HEK293 (cell line): ENCODE data around the gene CYP2E1.

Experiments
- CTCF ChIA-PET: fragments of 350-600 bp; formaldehyde crosslinking; extraction: SDS; loops from one replicate; lab custom pipeline; 2021; ENCODE audit warnings: antibody characterized with exemption; lab: Yijun Ruan, JAX
- POLR2A ChIA-PET: fragments of 300-600 bp; formaldehyde crosslinking; extraction: SDS; loops from one replicate; lab custom pipeline; 2020; ENCODE audit warnings: antibody characterized with exemption, inconsistent platforms; lab: Yijun Ruan, JAX
- H3K27ac ChIP-seq: fragments of 200-500 bp; sonication (Bioruptor generic); 2 replicates; pipeline ENCODE4 v1.5.1; 2014; ENCODE audit warnings: low read depth, low read length, control low read depth, inconsistent platforms; ENCODE audit errors: extremely low read depth
- H3K36me3 ChIP-seq, 2 experiments: fragments of 200-500 bp in 1 of 2; sonication (Bioruptor generic) in 1 of 2; 1 replicate in 1 of 2; 2 replicates in 1 of 2; pipeline ENCODE4 v1.5.1; 2014 to 2017; ENCODE audit warnings: inconsistent platforms in 2 of 2, low read length in 2 of 2; ENCODE audit not compliant: control insufficient read depth in 2 of 2, insufficient read depth in 1 of 2
- H3K4me1 ChIP-seq: fragments of 200-500 bp; sonication (Bioruptor generic); 2 replicates; pipeline ENCODE4 v1.5.1; 2014; ENCODE audit warnings: mild to moderate bottlenecking, low read length, inconsistent platforms; ENCODE audit not compliant: control insufficient read depth, insufficient read depth
- H3K4me3 ChIP-seq: 2 replicates; pipeline ENCODE4 v1.5.1; 2011; ENCODE audit warnings: low read depth, mild to moderate bottlenecking, control low read depth, low read length, moderate library complexity
- H3K9me3 ChIP-seq: fragments of 200-500 bp; sonication (Bioruptor generic); 2 replicates; pipeline ENCODE4 v1.5.1; 2014; ENCODE audit warnings: low read depth, low read length, inconsistent platforms; ENCODE audit not compliant: control insufficient read depth, insufficient read depth
- EGR2 ChIP-seq: fragments of 450-650 bp; formaldehyde crosslinking; IDR thresholded peaks from 2 replicates; pipeline ENCODE4 v1.5.1; 2016; ENCODE audit warnings: low read depth, missing biosample characterization, missing genetic modification characterization
- KLF16 ChIP-seq: fragments of 450-650 bp; formaldehyde crosslinking; IDR thresholded peaks from 2 replicates; pipeline ENCODE4 v1.5.1; 2017; ENCODE audit warnings: missing biosample characterization, missing genetic modification characterization
- PRDM10 ChIP-seq: fragments of 450-650 bp; formaldehyde crosslinking; IDR thresholded peaks from 2 replicates; pipeline ENCODE4 v1.5.1; 2016; ENCODE audit warnings: missing biosample characterization, missing genetic modification characterization
- REST ChIP-seq: fragments of 450-650 bp; formaldehyde crosslinking; IDR thresholded peaks from 2 replicates; pipeline ENCODE4 v1.5.1; 2016; ENCODE audit warnings: missing biosample characterization, missing genetic modification characterization
- SP7 ChIP-seq: fragments of 450-650 bp; formaldehyde crosslinking; IDR thresholded peaks from 2 replicates; pipeline ENCODE4 v1.5.1; 2016; ENCODE audit warnings: missing biosample characterization, missing genetic modification characterization
- TCF7L2 ChIP-seq: IDR thresholded peaks from 2 replicates; pipeline ENCODE4 v1.6.1; 2011; ENCODE audit warnings: low read depth, mild to moderate bottlenecking, inconsistent platforms, low read length, moderate library complexity, borderline replicate concordance
- ZNF114 ChIP-seq: fragments of 450-650 bp; formaldehyde crosslinking; IDR thresholded peaks from 2 replicates; pipeline ENCODE4 v1.5.0; 2017; ENCODE audit warnings: missing biosample characterization, missing genetic modification characterization
- ZNF394 ChIP-seq: fragments of 450-650 bp; formaldehyde crosslinking; IDR thresholded peaks from 2 replicates; pipeline ENCODE4 v1.5.1; 2016; ENCODE audit warnings: missing biosample characterization, missing genetic modification characterization, mild to moderate bottlenecking, moderate library complexity, borderline replicate concordance
- ZNF529 ChIP-seq: fragments of 450-650 bp; formaldehyde crosslinking; IDR thresholded peaks from 2 replicates; pipeline ENCODE4 v1.5.1; 2017; ENCODE audit warnings: missing genetic modification characterization, missing biosample characterization; ENCODE audit not compliant: insufficient replicate concordance
- ZNF544 ChIP-seq: fragments of 450-650 bp; formaldehyde crosslinking; IDR thresholded peaks from 2 replicates; pipeline ENCODE4 v1.5.0; 2017; ENCODE audit warnings: missing biosample characterization, missing genetic modification characterization
- ZNF610 ChIP-seq: fragments of 450-650 bp; formaldehyde crosslinking; IDR thresholded peaks from 2 replicates; pipeline ENCODE4 v1.5.1; 2016; ENCODE audit warnings: missing biosample characterization, missing genetic modification characterization, borderline replicate concordance
- ZNF777 ChIP-seq: fragments of 450-650 bp; formaldehyde crosslinking; IDR thresholded peaks from 2 replicates; pipeline ENCODE4 v1.5.1; 2017; ENCODE audit warnings: missing biosample characterization, missing genetic modification characterization, borderline replicate concordance
- ZSCAN30 ChIP-seq: fragments of 450-650 bp; IDR thresholded peaks from 2 replicates; pipeline ENCODE4 v1.5.1; 2018; ENCODE audit warnings: missing biosample characterization, mild to moderate bottlenecking, missing genetic modification characterization, moderate library complexity
- ZSCAN5A ChIP-seq: fragments of 450-650 bp; formaldehyde crosslinking; IDR thresholded peaks from 2 replicates; pipeline ENCODE4 v1.5.1; 2016; ENCODE audit warnings: missing biosample characterization, missing genetic modification characterization
- TF ChIP-seq, protein P1 (sequence below): fragments of 450-650 bp; formaldehyde crosslinking; IDR thresholded peaks from 2 replicates; pipeline ENCODE4 v1.5.1; 2016; ENCODE audit warnings: missing biosample characterization, missing genetic modification characterization
- TF ChIP-seq, protein P2 (sequence below): fragments of 450-650 bp; formaldehyde crosslinking; IDR thresholded peaks from 2 replicates; pipeline ENCODE4; 2016; ENCODE audit warnings: missing biosample characterization, missing genetic modification characterization
- TF ChIP-seq, protein P3 (sequence below): fragments of 450-650 bp; formaldehyde crosslinking; IDR thresholded peaks from 2 replicates; pipeline ENCODE4 v1.5.1; 2017; ENCODE audit warnings: missing biosample characterization, mild to moderate bottlenecking, missing genetic modification characterization, moderate library complexity
- TF ChIP-seq, protein P4 (sequence below): fragments of 450-650 bp; formaldehyde crosslinking; IDR thresholded peaks from 2 replicates; pipeline ENCODE4 v1.5.1; 2016; ENCODE audit warnings: missing biosample characterization, missing genetic modification characterization

CYP2E1 gene

GRCh38 chr10:133544506-133544905 is 17.3 kb downstream of the CYP2E1 start:
- ChIA-PET POLR2A (no interaction called here), CTCF (interaction anchor here (0.5 kb wide), 1 partner anchor 14 kb away, joined by 3 read pairs; no protein-coding TSS in a partner anchor)
- no peaks in the 10 kb centered on the region for H3K36me3 ChIP-seq
- H3K27ac ChIP-seq, result no peak overlapping the region
- no peaks in the 10 kb centered on the region for H3K4me1 ChIP-seq
- H3K9me3 ChIP-seq, result no peaks in the 10 kb centered on the region
- H3K4me3 ChIP-seq, result no peak overlapping the region
- TF ChIP-seq ZNF544 (tag by site-specific recombination) (no peak), SP7 (no peak), REST (tag by site-specific recombination) (no peak), ZNF777 (tag by site-specific recombination) (no peak)

- Histone ChIP-seq H3K4me1 (no peaks in the 10 kb centered on the region), H3K4me3 (no peak overlapping the region), H3K36me3 (no peaks in the 10 kb centered on the region), H3K9me3 (no peaks in the 10 kb centered on the region), H3K27ac (no peak overlapping the region)
- POLR2A ChIA-PET, result no interaction called here
- CTCF ChIA-PET, result interaction anchor here (0.5 to 0.7 kb wide), 2 partner anchors 293 to 910 kb away, joined by 3 read pairs; no protein-coding TSS in a partner anchor
- no peak for TF ChIP-seq ZSCAN5A
- no peak for TF ChIP-seq EGR2
- TF ChIP-seq, protein P1, sequence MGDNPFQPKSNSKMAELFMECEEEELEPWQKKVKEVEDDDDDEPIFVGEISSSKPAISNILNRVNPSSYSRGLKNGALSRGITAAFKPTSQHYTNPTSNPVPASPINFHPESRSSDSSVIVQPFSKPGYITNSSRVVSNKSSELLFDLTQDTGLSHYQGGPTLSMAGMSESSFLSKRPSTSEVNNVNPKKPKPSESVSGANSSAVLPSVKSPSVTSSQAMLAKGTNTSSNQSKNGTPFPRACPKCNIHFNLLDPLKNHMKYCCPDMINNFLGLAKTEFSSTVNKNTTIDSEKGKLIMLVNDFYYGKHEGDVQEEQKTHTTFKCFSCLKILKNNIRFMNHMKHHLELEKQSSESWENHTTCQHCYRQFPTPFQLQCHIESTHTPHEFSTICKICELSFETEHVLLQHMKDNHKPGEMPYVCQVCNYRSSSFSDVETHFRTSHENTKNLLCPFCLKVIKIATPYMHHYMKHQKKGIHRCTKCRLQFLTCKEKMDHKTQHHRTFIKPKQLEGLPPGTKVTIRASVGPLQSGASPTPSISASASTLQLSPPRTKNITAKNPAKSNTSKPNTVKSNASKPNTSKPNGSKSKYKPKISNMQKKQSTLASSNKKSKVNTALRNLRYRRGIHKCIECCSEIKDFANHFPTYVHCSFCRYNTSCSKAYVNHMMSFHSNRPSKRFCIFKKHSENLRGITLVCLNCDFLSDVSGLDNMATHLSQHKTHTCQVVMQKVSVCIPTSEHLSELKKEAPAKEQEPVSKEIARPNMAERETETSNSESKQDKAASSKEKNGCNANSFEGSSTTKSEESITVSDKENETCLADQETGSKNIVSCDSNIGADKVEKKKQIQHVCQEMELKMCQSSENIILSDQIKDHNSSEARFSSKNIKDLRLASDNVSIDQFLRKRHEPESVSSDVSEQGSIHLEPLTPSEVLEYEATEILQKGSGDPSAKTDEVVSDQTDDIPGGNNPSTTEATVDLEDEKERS, result no peak
- TF ChIP-seq ZNF529 (tag by site-specific recombination), result no peak
- TF ChIP-seq TCF7L2, result no peak
- TF ChIP-seq, protein P2, sequence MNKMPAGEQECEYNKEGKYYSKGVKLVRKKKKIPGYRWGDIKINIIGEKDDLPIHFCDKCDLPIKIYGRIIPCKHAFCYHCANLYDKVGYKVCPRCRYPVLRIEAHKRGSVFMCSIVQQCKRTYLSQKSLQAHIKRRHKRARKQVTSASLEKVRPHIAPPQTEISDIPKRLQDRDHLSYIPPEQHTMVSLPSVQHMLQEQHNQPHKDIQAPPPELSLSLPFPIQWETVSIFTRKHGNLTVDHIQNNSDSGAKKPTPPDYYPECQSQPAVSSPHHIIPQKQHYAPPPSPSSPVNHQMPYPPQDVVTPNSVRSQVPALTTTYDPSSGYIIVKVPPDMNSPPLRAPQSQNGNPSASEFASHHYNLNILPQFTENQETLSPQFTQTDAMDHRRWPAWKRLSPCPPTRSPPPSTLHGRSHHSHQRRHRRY (tag by site-specific recombination), result no peak
- TF ChIP-seq, protein P3, sequence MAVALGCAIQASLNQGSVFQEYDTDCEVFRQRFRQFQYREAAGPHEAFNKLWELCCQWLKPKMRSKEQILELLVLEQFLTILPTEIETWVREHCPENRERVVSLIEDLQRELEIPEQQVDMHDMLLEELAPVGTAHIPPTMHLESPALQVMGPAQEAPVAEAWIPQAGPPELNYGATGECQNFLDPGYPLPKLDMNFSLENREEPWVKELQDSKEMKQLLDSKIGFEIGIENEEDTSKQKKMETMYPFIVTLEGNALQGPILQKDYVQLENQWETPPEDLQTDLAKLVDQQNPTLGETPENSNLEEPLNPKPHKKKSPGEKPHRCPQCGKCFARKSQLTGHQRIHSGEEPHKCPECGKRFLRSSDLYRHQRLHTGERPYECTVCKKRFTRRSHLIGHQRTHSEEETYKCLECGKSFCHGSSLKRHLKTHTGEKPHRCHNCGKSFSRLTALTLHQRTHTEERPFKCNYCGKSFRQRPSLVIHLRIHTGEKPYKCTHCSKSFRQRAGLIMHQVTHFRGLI (tag by site-specific recombination), result no peak
- TF ChIP-seq ZNF114 (tag by site-specific recombination), result no peak
- TF ChIP-seq, protein P4, sequence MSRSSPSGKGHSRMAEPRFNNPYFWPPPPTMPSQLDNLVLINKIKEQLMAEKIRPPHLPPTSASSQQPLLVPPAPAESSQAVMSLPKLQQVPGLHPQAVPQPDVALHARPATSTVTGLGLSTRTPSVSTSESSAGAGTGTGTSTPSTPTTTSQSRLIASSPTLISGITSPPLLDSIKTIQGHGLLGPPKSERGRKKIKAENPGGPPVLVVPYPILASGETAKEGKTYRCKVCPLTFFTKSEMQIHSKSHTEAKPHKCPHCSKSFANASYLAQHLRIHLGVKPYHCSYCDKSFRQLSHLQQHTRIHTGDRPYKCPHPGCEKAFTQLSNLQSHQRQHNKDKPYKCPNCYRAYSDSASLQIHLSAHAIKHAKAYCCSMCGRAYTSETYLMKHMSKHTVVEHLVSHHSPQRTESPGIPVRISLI, result no peak
- TF ChIP-seq ZNF394 (tag by site-specific recombination), result no peak
- TF ChIP-seq PRDM10, result no peak
- TF ChIP-seq ZNF610, result no peak
- no peak for TF ChIP-seq ZSCAN30
- no peak for TF ChIP-seq KLF16 (tag by site-specific recombination)
Measured at GRCh38 chr10:133554600-133554999, 27.4 kb downstream of the CYP2E1 start.
